C1 segment of cervical spinal cord (tissue), 14 donors: Measurements from ENCODE around the gene SLC22A23.
A peak's percentile ranks its signal among the peaks of the same experiment; 100 is the strongest.

Source experiments
- DNase-seq, 14 donors: peaks; one replicate each; lab custom pipeline; 2025; lab: John Stamatoyannopoulos, UW

SLC22A23 gene

GRCh38 chr6:3406362-3406821, 50.5 kb downstream of the SLC22A23 start:
- DNase-seq, result no peak

GRCh38 chr6:3405679-3406078, 51.2 kb downstream of the SLC22A23 start:
- no peak for DNase-seq

DNA sequence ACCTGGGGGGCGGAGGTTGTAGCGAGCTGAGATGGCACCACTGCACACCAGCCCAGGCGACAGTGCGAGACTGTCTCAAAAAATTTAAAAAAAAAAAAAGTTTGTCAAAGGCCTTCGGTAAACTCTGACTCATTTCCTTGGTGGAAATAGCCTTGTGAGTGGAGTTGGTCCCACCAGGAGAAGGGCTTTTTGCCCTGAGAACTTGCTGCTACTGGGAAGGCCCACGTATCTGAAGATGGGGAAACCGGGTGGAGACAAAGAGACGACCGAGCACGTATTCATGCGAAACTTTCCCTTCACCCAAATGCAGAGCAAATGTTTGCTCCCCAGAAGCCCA, 51.7 kb downstream of the SLC22A23 start:
- no peak for DNase-seq

- DNase-seq, result no peak
These were observed 53.3 kb downstream of the SLC22A23 start for GRCh38 chr6:3403238-3404173.

DNA sequence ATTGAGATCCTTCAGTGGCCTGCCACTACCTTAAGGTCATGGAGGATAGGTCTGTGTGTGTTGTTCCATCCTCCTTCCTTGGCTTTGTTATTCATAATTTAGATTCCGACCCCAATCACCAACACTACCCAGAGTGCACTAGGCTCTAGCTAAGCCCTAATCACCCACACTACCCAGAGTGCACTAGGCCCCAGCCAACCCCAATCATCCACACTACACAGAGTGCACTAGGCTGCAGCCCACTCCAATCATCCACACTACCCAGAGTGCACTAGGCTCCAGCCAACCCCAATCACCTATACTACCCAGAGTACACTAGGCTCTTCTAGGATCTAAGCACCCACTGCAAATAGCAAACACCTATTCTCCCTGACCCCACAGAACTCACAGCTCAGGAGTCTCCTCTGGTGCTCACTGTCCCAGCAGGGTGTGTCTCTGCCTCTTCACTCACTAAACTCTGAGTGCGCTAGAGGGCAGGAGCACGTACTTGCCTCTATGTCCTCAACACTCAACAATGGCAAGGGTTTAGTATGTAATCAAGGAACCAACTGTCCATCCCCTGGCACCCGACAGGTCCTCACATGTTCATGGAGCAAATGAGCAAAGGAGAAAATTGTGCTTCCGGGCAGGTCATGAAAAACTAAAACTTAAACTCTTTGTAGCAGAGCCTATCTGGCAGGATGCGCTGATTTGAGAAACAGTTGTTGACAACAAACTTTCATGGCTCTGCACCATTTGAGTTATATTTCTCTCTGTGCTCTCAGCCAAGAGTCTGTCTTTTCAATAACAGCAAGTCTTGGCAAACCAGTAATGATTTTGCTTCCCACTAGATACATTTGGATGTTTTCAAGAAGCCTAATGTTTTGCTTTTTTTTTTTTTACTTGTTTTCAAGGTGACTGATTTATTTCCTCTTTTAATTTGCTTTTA, 54.3 kb downstream of the SLC22A23 start:
- DNase-seq, result peak in 1 of 14 donors; percentile 20

DNA sequence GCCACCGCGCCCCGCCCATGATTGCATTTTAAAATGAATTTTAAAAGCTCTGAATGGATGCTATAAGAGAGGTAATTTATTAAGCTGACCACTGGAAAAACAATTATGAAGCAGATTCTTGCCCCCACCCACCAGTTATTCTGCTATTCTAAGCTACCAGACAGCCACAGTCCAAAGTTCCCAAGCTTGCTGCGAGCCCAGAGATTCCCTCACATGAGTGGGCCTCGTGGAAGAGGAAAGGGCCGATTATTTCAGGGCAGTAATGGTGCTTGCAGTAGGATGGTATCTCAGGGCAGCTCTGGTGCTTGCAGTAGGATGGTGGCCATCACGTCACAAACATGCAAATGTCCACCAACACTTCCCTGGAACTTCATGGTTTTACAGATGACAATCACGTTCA, 56.7 kb downstream of the SLC22A23 start:
- no peak for DNase-seq

- no peak for DNase-seq
These were observed 57.8 kb downstream of the SLC22A23 start for GRCh38 chr6:3398755-3399696.

GRCh38 chr6:3398165-3398562, 58.7 kb downstream of the SLC22A23 start:
- DNase-seq, result peak in 1 of 14 donors; percentile 33

- DNase-seq, result no peak
These were observed 59.4 kb downstream of the SLC22A23 start for GRCh38 chr6:3397229-3398164.

DNA sequence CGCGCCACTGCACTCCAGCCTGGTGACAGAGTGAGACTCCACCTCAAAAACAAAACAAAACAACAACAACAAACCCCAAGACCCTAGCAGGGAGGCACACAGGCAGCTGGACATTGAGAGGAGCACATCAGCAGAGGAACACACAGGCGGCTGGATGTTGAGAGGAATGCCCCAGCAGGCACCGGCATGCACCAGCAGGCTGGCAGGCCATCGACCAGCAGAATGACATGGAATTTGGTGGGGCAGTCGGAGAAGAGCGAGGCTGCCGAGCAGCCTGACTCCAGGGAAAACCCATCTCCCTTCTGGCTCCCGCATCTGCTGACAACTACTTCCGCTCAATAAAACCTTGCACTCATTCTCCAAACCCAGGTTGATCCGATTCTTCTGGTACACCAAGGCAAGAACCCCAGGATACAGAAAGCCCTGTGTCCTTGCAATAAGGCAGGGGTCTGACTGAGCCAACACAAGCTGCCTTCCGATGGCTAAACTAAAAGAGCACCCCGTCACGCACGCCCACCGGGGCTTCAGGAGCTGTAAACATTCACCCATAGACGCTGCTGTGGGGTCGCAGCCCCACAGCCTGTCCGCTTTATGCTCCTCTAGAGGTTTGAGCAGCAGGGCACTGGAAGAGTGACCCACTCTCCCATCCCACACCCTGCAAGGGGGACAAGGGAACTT, 60.2 kb downstream of the SLC22A23 start:
- DNase-seq, result peak in 1 of 14 donors; percentile 46

DNA sequence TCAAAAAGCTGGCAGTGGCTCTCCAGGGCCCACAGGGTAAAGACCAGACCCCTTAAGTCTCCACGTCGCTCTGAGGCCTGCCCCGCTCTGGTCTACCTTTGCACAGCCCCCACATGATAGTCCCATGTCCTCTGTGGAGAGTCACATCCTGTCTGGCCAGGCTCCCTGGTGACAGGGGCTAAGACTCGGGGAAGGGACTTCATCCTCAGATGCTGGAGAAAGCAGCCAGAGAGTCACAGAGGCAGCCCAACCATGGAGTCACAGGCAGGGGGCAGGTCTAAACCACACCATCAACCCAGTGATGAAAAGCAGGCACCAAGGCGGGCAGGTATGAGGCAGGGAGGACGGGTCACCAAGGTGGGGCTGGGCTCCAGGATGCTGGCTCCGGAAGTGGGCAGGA, 62.2 kb downstream of the SLC22A23 start:
- no peak for DNase-seq

GRCh38 chr6:3393836-3394202, 63.0 kb downstream of the SLC22A23 start:
- no peak for DNase-seq

- no peak for DNase-seq
These were observed 63.7 kb downstream of the SLC22A23 start for GRCh38 chr6:3392930-3393835.

GRCh38 chr6:3391902-3392458, 64.9 kb downstream of the SLC22A23 start:
- DNase-seq, result no peak

- DNase-seq, result peak in 5 of 14 donors; percentile 30 to 65 (median 50)
These were observed 66.2 kb downstream of the SLC22A23 start for GRCh38 chr6:3390698-3391097.

DNA sequence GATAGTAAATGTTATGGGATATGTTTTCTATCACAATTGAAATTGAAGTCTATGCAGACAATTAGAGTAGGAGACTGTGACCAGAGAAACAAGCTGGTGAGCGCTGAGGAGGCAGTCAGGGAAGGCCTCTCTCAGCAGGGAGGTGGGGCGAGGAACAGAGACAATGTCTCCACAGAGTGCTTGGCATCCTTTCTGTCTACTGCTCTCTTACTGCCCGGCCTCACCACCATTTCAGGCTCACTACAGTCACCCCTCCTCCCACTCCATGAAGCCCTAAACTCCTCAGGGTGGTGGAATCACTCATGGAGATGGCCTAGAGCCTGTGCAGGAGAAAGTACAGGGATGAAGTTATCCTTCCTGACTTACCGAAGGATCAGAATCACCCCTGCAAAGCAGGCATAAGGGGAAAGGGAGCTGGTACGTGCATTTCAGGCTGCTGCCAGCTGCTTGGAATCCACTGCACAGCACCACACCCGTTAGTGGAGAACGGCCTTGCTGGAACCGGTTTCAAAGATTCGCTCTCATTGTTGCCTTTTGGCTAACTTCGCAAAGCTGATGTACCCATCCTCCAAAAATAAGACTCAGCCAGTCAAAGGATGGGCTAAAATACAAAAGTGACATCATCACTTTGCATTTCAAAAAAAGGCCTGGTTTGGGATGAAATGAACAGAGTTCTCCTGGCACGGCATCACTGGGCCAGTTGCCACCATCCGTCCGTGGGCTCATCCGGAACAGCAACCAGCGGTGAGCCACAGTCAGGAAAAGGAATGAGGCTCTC, 67.3 kb downstream of the SLC22A23 start:
- peak in 12 of 14 donors; percentile 14 to 73 (median 67) for DNase-seq

- DNase-seq, result no peak
These were observed 68.1 kb downstream of the SLC22A23 start for GRCh38 chr6:3388786-3389185.
